GM10266 (cell line): ENCODE data around the gene PBX1.

Source experiments
- DNase-seq: peaks from one replicate; pipeline ENCODE4 v3.0.0; 2012; ENCODE audit errors: extremely low spot score
- TF ChIP-seq, protein P1 (sequence below): IDR thresholded peaks from 2 replicates; pipeline ENCODE4 v1.5.1; 2012; ENCODE audit warnings: mild to moderate bottlenecking, low read depth; ENCODE audit not compliant: control insufficient read depth, insufficient read depth; ENCODE audit errors: missing control alignments

PBX1 gene

DNA sequence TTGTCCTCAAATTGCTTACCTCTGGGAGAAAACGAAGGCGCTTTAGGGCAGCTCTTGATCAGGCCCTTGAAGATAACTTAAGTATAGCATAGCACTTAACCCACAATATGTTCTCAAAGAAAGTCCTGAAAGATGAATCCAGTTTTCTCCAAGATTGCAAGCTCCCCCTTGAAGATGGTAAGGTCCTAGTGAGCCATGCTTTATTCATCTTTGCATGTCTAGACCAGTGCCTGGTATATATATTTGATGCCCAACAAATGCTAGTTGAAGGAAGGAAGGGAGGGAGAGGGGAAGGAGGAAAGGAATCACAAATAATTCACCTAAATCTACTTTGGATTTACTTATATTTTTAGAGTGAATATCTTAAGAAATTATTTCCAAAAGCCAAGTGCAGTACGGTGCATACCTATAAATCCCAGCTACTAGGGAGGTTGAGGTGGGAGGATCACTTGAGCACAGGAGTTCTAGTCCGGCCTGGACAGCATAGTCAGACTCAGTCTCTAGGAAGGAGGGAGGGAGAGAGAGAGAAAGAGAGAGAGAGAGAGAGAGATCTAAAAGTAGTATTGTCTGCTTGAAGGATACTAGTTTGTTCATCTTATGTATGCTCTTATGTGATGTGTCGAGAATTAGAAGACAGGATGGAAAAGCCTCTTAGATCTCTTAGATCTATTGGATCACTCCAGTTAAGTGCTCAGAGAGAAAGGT is 25.0 kb downstream of the PBX1 start:
- no peak for DNase-seq
- TF ChIP-seq, protein P1, sequence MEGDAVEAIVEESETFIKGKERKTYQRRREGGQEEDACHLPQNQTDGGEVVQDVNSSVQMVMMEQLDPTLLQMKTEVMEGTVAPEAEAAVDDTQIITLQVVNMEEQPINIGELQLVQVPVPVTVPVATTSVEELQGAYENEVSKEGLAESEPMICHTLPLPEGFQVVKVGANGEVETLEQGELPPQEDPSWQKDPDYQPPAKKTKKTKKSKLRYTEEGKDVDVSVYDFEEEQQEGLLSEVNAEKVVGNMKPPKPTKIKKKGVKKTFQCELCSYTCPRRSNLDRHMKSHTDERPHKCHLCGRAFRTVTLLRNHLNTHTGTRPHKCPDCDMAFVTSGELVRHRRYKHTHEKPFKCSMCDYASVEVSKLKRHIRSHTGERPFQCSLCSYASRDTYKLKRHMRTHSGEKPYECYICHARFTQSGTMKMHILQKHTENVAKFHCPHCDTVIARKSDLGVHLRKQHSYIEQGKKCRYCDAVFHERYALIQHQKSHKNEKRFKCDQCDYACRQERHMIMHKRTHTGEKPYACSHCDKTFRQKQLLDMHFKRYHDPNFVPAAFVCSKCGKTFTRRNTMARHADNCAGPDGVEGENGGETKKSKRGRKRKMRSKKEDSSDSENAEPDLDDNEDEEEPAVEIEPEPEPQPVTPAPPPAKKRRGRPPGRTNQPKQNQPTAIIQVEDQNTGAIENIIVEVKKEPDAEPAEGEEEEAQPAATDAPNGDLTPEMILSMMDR = no peak

DNA sequence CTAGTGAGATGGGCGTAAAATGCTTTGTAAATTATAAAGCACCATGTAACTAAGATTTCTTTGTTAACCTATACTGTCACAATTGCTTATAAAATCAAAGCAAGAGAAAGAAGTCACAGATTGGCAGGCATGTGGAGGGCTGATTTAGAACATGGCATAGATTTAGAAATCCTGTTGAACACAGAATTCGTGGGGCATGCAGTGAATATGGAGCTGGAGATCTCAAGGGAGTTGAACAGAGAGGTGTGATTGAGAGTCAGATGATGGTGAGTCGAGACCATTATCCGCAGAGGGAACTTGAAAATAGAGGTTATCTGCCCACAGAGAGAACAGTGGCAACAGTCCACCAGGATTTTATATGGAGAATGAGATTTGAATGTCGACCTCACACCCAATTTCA is 27.6 kb downstream of the PBX1 start:
- DNase-seq = no peak
- TF ChIP-seq, protein P1 = no peak

DNA sequence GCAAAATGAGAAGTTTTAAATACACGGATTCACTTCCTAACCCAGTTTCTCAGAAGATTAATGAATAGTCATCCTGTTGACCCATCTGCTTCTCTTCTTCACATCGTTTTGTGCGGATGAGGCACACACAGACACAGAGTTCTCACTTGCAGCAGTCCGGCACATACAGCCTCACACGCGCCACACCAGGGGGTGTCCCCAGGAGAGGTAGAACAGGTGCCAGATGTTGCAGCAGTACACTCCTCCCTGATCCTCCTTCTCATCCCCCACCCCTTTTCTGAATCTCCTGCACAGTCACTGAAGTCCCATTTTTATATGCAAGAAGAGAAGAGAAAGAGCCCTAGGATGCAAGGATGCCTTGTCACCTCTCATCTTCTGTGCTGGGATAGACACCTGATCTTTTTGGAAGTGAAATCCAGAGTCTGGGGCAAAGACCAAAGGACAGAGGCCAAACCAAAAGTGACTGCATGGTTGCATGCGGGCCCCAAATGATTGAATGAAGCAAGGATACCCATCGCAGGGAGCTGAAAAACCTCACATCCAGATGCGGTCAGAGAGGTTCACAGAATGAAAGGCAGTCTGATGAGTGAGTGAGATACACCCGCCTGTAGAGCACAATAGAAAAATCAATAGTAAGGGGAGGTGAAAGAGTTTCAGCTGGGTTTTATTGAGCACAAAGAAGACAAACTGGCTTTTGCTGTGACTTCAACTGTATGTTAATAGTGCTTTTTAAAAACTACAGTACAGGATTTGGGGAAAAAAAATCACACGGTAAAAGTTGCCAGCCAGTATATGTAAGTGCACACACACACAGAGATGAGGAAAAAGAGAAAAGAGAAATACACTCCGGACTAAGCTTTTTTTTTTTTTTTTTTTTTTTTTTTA is 28.9 kb downstream of the PBX1 start:
- DNase-seq = no peak
- TF ChIP-seq, protein P1 = no peak

DNA sequence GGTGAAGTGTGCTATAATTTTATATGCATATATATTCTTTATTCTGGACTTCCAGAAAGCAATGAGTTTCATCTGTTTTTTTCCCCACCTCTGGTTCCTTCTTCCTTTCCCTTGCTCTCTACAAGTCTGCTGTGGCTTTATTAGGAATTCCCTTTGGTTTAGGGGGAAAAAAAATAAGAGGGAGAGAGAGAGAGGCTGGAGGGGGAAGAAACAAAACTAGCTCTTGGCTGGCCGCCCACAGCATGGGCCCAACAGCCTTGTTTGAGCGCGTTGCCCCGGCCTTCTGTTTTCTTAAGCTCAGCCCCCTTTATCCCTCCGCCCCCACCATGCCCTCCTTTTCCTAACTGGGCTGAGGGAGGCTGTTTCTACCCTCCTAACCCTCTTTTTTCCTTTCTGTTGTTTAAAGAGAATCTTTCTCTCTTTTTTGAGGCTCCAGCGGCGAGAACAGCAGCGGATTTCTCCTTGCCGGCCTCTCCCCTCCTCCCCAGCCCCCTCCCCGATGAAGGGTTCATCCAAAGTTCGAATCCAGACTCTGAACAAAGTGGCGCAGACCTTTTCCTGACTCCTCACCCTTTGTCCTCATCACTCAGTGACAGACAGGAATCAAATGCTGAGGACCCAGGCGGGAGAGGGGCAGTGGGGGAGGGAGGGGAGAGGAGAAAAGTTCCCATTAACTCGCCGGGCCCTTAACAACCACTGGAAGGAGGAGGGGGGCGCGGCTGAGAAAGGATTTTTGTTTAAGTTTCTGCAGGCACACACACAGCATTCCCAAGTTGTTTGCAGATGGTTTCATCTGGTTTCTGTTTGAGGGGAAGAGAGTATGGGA is 29.7 kb downstream of the PBX1 start:
- no peak for DNase-seq
- TF ChIP-seq, protein P1 = no peak

DNA sequence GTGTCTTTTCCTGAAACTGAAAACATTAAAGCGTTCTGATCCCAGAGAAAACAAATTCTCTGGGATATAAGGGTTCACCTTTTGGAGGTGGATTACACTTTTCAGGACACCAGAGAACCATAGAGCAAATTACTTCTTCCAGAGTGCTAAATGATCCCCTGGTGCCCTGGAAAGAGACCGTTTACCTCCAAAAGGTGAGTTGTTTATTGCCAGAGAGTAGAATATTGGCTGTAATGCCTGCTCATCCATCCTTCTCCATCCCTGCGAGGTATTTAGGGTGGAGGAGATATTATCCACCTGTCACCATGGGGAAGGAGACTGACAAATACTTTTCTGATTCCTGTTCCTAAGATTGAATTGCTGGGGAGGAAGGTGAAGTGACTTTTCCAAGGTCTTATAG is 30.4 kb downstream of the PBX1 start:
- DNase-seq = no peak
- TF ChIP-seq, protein P1 = no peak

DNA sequence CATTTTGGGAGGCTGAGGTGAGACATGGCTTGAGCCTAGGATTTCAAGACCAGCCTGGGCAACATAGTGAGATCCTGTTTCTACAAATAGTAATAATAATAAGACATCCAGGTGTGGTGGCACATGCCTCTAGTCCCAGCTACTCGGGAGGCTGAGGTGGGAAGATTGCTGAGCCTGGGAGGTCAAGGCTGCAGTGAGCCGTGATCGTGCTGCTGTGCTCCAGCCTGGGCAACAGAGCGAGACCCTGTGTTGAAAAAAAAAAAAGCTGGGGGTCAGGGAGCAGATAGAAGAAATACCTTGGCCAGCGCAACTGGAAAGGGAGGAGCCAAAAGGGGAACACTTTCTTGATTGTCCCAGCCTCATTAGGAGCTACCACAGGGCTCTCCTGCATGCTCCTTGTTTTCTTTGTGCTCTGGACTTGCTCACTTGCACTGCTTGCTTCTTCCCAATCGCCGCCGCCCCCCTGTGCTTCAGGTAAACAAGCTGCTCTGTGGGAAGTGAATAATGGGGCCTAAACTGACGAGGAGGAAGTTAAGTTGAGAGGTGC is 31.1 kb downstream of the PBX1 start:
- DNase-seq = no peak

More for the DNA sequence above, 31.1 kb downstream of the PBX1 start:
- TF ChIP-seq, protein P1 = no peak
